MM.1S (cell line): ENCODE data around the gene TEX55.

Experiments used
- EZH2 ChIP-seq: fragments of 300-600 bp; sonication (generic); optimal IDR thresholded peaks from 2 replicates; pipeline ENCODE3; 2017; ENCODE audit warnings: low read depth, mild to moderate bottlenecking, antibody characterized with exemption, low read length, mixed read lengths
- EZH2phosphoT487 ChIP-seq: fragments of 300-600 bp; sonication (generic); IDR thresholded peaks from 2 replicates; pipeline ENCODE4 v1.6.1; 2018; ENCODE audit warnings: antibody characterized with exemption, low read length
- TF ChIP-seq, protein P1 (sequence below): fragments of 300-600 bp; sonication (generic); IDR thresholded peaks from 2 replicates; pipeline ENCODE4 v1.5.1; 2016; ENCODE audit warnings: antibody characterized with exemption, low read length, mixed read lengths

- TF ChIP-seq, protein P1, sequence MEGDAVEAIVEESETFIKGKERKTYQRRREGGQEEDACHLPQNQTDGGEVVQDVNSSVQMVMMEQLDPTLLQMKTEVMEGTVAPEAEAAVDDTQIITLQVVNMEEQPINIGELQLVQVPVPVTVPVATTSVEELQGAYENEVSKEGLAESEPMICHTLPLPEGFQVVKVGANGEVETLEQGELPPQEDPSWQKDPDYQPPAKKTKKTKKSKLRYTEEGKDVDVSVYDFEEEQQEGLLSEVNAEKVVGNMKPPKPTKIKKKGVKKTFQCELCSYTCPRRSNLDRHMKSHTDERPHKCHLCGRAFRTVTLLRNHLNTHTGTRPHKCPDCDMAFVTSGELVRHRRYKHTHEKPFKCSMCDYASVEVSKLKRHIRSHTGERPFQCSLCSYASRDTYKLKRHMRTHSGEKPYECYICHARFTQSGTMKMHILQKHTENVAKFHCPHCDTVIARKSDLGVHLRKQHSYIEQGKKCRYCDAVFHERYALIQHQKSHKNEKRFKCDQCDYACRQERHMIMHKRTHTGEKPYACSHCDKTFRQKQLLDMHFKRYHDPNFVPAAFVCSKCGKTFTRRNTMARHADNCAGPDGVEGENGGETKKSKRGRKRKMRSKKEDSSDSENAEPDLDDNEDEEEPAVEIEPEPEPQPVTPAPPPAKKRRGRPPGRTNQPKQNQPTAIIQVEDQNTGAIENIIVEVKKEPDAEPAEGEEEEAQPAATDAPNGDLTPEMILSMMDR = peak; percentile 67
- TF ChIP-seq EZH2phosphoT487 (no peak), EZH2 (no peak)
These were observed 47.2 kb upstream of the TEX55 start for GRCh38 chr3:119098619-119099222.
